Measurements from ENCODE around the gene SRXN1.

GRCh38 chr20:650954-651353 lies 2.0 kb downstream of the SRXN1 start:
- TF ChIP-seq EP300 (conservative IDR thresholded peaks at IDR 0.05; ENCODE audit: poor library complexity, severe bottlenecking): no peak
- TF ChIP-seq CTCF (IDR thresholded peaks at IDR 0.05; ENCODE audit: poor library complexity, severe bottlenecking): no peak
- no peak for TF ChIP-seq REST (IDR thresholded peaks at IDR 0.05; ENCODE audit: borderline replicate concordance)
